ENCODE data around the gene KIRREL2.
"Not testable (repeated sequence)": the region's sequence is repeated elsewhere in the genome, so short reads cannot be mapped to it uniquely, and the experiment has no call there.

Gene KIRREL2

DNA sequence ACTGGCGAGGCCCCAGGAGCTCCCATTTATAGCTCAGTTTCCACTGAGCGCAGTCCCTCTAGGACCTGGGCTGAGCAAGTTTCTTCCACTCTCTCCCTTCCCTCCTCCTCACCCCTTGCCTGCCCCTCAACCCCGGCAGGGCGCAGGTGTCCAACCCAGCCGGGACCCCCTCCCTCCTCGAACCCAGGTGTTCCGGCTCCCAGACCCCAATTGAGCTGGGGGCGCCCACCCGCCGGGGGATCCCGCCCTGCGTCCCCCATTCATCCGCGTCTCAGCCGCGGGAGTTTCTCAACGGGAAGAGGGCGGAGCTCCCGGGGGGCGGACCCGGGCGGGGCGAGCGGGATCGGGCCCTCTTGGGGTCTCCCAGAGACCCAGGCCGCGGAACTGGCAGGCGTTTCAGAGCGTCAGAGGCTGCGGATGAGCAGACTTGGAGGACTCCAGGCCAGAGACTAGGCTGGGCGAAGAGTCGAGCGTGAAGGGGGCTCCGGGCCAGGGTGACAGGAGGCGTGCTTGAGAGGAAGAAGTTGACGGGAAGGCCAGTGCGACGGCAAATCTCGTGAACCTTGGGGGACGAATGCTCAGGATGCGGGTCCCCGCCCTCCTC is at the start of gene KIRREL2:
TSS of gene KIRREL2 (plus strand) at position 366 of the 604 bp plus-strand sequence. CDS start at position 575, 209 bp downstream.
- DNase-seq, result peak; percentile 35

DNA sequence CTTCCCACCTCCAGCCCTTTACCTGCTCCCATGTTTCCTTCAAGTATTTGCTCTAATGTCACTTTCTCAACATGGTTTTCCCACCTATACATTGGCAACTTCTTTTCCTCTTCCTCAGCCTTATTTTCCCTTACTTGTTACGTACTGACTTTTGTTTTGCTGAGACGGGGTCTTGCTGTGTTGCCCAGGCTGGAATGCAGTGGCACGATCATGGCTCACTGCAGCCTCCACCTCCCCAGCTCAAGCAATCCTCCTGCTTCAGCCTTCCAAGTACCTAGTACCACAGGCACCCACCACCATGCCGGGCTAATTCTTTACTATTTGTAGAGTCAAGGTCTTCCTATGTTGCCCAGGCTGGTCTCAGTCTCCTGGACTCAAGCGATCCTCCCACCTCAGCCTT is 49.1 kb upstream of the KIRREL2 start:
- DNase-seq, result no peak

DNA sequence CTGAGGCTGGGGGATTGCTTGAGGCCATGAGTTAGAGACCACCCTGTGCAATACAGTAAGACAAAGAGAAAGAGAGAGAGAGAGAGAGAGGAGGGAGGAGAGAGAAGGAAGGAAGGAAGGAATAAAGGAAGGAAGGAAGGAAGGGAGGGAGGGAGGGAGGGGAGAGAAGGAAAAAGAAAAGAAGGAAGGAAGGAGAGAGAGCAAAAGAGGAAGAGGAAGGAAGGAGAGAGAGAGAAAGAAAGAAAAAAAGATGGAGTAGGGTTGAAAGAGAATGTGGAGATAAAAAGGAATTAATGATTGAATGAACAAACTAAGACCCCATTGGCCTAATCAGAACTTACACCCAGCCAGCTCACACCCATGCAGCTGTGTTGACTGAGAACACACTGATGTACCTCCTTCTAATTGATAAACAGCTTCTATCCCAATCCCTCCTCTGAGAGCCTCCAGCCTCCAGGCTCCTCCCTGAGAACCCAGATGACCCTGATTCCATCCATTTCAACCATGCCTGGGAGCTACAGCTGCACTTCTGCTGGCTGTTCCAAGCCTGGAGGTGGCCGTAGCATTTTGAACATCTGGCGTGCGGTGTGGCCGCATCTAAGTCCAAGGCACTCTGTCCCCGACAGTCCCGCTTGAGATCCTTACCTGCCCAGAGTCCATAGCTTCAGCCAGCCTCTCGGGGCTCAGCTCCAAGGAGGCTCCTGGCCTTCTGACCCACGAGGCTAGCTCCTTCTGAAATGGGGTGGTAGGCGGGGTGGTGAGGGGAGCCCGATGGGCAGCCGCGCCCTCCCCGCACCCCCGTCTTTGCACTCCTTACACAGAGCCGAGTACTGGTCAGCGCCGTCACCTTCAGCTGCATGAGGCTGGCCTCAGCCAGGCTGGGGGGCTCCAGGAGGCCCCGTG is 45.1 kb upstream of the KIRREL2 start:
- DNase-seq, result no peak

DNA sequence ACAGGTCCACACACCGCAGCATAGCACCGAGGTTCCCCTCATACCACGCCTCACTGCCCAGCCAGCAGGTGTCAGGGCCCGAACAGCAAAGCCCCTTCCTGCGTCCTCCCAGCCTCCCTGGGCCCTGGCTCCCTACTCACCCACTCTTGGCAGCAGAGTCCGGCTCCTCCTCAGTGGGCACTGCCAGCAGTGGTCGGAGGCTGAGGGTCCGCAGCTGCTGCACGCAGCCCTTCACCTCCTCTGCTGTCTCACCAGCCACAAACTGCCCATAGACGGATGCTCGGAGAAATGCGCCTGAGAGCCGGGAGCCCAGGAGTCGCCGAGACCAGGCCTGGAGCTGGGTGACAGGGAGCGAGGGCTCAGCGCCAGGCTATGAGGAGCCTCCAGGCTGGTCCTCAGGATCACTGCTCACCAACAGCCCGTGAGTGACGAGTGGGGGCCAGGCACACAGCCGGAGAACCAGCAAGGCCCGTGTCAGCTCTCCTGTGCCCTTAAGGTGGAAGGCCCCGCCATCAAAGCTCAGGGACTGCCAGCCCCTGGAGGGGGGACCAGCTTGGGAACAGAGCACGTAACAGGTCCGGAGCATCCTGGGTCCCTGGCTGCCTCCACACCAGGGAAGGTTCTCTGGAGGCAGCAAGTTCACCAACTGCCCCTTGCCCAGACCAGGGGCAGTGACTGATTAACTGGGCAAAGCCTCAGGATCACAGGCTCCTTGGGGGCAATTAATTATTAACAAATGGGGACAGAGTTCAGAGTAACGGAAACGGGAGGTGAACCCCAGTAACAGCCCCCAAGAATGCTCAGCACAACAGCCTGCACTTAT is 44.3 kb upstream of the KIRREL2 start, which contains the start of gene PRODH2:
TSS of gene PRODH2 (minus strand) at position 626 of the 823 bp plus-strand sequence. CDS start at position 586, 40 bp downstream.
- no peak for DNase-seq

DNA sequence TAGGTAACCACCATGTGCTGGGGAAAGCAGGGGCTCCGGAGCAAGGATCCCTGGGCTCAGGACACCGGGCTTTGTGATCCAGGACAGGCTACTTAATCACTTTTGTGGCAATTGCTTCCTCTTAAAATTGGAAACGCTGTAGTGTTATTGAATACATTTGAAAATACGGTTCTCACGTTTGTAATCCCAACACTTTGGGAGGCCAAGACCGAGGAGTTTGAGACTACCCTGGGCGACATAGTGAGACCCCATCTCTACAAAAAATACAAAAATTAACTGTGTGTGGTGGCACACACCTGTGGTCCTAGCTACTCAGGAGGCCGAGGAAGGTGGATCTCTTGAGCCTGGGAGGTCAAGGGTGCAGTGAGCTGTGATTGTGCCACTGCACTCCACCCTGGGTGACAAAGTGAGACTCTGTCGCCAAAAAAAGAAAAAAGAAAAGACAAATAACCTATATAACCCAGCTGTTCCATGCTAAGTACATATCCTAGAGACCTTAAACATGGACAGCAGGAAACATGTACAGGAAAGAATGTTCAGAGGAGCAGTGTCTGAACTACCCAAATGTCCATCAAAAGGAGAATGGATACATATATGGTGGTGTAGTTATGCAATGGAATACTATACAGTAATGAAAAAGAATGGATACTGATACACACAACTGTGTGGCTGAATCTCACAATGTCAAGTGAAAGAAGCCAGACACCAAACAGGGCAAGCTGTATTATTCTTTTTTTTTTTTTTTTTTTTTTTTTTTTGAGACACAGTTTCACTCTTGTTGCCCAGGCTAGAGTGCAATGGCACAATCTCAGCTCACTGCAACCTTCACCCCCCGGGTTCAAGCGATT is 43.4 kb upstream of the KIRREL2 start:
- DNase-seq, result no peak

DNA sequence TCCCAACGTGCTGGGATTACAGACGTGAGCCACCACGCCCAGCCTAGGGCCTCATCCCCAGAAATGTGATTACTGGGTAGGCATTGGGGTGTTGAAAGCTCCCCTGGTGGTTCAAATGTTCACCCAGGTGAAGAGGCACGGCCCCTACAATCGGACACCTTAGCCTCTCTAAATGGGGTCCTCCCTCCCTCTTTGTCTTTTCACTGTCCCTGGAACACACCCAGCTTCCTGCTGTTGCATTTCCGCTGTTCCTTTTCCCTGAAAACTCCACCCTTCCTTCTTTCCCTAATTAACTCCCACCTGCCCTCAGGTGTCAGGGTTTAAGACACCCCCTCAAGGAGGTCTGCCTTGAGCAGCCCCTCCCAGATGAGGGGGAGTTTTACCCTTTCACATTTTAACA is 40.4 kb upstream of the KIRREL2 start:
- DNase-seq, result no peak

DNA sequence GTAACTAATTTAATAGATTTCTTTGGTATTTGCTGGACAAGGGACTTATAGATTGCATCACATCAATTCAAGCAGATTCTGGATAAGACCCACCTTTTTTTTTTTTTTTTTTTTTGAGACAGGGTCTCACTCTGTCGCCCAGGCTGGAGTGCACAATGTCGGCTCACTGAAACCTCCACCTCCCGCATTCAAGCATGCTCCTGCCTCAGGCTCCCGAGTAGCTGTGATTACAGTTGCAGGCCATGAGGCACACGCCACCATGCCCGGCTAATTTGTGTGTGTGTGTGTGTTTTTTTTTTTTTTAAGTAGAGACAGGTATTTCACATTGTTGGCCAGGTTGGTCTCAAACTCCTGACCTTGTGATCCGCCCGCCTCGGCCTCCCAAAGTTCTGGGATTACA is 39.9 kb upstream of the KIRREL2 start:
- no peak for DNase-seq

DNA sequence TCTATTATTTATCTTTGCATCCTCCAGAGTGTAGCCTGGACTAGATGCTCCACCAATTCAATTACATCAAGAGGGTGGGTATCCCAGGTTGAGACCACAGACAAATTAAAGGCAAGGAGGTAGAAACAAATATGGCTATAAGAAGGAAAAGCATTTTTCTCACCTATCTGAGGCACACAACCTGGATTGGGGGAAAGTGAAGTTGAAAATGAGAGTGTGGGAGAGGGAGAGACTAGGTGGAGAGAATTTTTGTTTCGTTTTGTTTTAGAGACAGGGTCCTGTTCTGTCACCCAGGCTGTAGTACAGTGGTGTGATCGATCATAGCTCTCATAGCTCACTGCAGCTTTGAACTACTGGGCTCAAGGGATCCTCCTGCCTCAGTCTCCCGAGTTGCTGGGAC is 38.3 kb upstream of the KIRREL2 start:
- no peak for DNase-seq

DNA sequence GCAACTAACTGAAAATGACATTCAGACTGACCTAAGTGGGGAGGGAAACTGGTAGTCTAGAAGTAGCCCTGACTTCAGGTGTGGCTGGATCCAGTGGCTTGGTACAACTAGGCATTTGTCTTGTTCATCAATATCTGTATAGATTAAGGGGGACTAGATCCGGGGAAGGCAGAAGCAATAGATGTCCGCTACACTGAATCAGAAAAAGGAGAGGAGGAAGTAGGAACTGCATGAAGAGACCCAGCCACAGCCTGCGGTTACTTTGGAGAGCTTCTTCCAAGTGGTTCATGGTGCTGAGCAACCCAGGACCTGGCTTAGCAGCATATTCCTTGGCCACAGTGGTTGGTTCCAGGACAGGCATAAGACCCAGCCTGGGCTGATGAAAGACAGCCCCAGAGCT is 34.1 kb upstream of the KIRREL2 start:
- no peak for DNase-seq

DNA sequence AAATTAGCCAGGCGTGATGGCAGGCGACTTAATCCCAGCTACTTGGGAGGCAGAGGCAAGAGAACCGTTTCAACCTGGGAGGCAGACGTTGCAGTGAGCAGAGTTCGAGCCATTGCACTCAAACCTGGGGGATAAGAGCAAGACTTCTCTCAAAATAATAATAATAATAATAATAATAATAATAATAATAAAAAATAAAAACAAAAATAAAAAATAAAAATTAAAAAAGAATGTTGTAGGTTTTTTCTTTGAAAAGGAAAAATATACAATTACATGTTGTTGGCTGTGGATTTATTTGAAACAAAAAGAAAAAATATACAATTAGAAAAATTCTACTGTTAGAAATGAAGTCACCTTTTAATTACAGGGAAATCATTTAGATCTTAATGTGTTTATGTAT is 32.6 kb upstream of the KIRREL2 start:
- no peak for DNase-seq

DNA sequence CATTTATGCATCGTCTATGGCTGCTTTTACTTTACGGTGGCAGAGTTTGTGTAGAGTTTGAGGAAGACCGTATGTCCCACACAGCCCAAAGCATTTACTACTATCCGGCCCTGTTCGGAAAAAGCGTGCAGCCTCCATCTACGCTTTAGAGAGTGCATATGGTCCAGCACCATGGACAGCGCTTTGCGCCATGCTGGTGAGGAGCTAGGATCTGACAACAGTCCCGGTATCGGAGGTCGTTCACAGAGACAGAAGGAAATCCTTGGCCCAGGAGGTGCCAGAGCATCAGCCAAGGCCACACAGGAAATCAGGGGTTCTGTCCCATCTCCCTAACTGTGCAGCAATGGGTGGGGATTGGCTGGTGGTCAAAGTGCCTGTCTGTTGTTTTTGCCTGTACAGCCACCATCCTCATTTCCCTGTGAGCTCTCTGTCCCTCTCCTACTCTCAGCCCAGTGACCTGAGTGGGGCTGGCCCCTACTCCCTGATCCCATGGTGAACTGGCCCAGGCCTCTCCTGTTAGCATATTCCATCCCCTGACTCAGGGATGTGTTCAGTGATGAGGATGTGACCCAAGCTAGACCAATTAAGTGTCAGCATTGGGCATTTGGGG is 27.9 kb upstream of the KIRREL2 start:
- DNase-seq, result peak; percentile 42

DNA sequence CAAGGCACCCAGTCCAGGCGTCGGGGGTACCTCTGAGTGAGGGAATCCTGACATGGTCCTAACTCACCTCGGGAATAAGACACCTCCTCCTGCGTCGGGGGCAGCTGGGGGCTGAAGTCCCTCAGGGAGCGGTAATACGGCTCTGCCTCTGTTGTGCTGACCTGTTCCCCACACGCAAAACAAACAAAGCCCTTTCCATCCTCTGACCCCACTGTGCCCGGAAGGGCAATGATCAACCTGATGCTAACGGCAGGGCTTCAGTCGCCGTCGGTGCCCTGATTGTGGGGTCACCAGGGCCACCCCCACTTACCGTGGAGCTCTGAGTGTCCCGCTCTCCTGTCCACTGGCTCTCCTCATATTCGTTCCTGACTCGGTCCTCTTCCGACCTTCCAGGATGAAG is 25.7 kb upstream of the KIRREL2 start:
- no peak for DNase-seq

DNA sequence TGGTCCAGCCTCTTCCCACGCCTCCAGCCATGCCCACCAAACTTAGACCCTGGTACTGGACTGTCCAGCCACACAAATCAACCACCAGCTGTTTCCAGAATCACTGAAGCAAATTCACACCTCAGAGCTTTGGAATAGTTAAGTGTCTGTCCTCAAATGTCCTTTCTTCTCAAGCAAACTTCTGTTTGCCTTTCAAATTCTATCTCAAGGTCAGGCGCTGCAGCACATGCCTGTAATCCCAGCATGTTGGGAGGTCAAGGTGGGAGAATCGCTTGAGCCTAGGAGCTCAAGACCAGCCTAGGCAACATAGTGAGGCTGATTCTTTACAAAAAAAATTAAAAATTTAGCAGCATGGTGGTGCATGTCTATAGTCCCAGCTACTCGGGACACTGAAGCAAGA is 24.7 kb upstream of the KIRREL2 start:
- DNase-seq, result no peak

DNA sequence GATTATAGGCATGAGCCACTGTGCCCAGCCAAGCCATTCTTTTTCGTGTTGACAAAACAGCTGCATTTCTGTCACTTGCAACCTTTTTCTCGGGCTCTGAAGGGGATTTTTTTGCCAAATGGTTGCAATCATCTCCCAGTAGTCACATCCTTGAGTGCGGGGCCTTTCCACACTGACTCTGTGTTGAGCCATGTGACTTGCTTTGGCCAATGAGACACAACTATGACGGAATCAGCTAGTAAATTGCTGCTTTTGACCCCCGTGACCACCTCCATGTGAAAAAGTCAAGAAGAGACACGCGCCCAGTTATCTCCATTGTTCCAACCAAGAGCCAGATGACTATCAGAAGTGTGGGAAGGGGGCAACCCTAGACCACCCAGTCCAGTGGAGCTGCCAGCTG is 22.7 kb upstream of the KIRREL2 start:
- DNase-seq, result no peak

DNA sequence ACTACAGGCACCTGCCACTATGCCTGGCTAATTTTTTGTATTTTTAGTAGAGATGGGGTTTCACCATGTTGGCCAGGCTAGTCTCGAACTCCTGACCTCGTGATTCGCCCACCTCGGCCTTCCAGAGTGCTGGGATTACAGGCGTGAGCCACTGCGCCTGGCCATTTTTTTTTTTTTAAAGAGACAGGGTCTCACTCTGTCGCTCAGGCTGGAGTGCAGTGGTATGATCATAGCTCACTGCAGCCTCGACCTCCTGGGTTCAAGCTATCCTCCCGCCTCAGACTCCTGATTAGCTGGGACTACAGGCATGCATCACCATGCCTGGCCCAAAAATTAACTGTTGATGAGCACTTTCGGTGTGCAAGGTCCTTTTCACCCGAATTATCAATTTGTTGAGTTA is 20.6 kb upstream of the KIRREL2 start:
- not testable (repeated sequence) for DNase-seq

DNA sequence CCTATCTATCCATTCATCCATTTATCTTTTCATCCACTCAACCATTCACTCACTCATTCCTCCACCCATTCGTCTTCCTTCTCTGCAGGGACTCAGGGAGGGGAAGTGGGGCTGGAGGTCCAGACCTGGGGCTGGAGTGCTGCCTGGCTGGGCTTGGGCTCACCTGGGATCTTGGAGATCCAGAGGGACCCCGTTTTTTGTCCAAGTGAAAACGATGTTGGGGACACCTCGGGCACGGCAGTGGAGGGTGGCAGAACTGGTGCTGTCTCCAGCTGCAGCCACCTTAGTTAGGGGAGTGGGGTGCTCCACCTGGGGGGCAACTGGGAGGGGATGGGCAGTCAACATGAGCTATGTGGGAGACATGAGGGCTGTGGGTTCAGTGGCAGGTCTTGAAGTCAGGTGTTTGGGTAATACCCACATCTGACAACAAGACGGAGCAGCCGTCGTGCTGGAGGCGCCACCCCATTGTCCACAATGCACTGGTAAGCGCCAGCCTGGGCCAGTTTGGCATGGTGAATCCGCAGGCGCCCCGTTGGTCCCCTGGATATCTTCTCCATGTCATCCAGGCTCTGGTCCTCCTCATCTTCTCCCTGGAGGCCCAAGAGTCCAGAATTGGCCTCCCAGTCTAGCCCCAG is 14.6 kb upstream of the KIRREL2 start:
- no peak for DNase-seq

DNA sequence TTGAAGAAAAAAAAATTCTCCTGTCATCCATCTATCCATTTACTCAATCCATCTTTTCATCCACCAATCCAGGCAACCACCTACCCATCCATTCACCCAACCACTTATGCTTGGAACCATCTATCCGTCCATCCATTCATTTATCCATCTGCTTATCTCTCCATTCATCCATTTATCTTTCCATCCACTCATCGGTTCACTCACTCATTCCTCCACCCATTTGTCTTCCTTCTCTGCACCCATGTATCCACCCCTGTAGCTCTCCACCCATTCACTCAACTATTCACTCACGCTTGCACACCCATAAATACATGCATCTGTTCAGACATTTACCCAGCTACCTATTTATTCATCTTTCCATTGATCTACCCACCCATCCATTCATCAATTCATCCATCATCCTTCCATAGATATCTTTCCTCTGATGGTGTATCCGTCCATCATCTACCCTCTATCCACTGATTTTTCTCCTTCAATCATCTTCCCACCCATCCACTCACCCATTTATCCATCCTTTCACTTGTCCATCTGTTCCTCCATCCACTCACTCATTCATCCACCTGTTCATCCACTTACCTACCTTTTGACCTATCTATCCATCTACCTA is 13.9 kb upstream of the KIRREL2 start:
- DNase-seq, result no peak

DNA sequence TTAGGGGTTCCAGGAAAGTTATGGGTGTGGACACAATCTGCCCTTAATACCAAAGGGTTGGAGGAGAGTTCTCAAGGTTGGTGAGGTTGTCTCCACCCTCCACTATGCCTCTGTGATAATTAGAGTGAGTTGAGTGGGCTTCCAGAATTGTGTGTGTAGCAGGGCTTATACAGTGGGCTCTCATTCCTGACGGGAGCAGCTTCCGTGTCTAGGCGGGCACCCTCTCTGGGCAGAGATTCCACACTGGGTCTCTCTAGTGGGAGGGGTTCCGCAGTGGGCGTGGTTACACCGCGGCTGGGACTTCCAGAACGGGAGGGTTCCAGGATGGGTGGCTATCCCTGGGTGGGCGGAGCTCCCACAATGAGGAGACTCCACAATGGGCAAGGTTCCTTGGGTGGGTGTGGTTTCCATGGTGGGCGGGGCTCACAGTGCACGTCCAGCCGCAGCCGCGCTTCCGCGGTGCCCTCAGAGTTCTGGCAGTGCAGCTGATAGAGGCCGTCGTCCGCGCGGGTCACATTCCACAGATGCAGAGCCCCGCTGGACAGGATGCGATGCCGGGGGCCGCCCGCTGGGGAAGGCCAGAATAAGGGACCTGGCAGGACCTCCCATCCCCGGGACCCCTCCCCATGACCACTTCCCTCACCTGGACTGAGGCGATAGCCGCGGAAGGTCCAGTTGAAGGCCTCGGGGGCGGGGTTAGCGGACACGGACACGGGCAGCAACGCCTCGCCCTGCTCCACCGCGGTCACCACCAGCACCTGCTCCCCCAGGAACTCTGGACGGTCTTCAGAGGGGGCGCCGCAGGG is 12.8 kb upstream of the KIRREL2 start:
- no peak for DNase-seq

DNA sequence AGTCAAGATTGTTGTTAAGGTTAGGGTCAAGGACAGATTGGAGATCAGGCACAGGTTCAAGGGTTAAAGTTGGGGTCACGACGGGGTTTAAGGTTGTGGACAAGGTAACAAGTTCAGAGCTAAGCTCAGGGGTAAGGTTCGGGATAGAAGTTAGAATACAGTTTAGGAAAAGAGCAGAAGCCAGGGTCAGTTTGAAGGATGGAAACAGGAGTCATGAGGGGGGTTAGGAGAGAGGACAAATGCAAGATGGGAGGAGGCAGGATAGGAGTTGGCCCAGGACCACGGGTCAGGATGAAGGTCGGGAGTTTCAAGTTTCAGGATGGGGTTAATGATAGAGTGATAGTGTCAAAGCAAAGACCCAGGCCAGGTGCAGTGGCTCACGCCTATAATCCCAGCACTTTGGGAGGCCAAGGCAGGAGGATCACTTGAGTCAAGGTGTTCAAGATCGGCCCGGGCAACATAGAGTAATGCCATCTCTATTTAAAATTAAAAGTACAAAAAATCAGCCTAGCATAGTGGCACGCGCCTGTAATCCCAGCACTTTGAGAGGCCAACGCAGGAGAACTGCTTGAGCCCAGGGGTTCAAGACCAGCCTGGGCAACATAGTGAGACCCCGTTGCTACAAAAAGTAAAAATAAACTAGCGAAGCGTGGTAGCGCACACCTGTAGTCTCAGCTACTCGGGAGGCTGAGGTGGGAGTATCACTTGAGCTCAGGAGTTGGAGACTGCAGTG is 12.1 kb upstream of the KIRREL2 start:
- no peak for DNase-seq
